ENCODE results near the gene OMA1.
A peak's percentile ranks its signal among the peaks of the same experiment; 100 is the strongest.
"Not testable (repeated sequence)": the region's sequence is repeated elsewhere in the genome, so short reads cannot be mapped to it uniquely, and the experiment has no call there.

Gene OMA1

GRCh38 chr1:58548371-58548770 is 1.8 kb upstream of the OMA1 start:
- no peak overlapping the region for H3K4me3 ChIP-seq (ENCODE audit: low read length)
- no peak for TF ChIP-seq CTCF (IDR thresholded peaks at IDR 0.05; ENCODE audit: insufficient read depth, low read depth, low read length, missing control alignments)
- DNase-seq (ENCODE audit: low read depth) = no peak

GRCh38 chr1:58545591-58546519 is 671 bp downstream of the OMA1 start:
- TF ChIP-seq CTCF (IDR thresholded peaks at IDR 0.05; ENCODE audit: insufficient read depth, low read depth, low read length, missing control alignments) = no peak
- peak overlapping the region; percentile 73 for H3K4me3 ChIP-seq (ENCODE audit: low read length)
- DNase-seq (ENCODE audit: low read depth) = peak; percentile 70

- no peak for TF ChIP-seq CTCF (IDR thresholded peaks at IDR 0.05; ENCODE audit: insufficient read depth, low read depth, low read length, missing control alignments)
- DNase-seq (ENCODE audit: low read depth) = no peak
- H3K4me3 ChIP-seq (ENCODE audit: low read length) = no peak overlapping the region
Observed at GRCh38 chr1:58543260-58543659, 3.3 kb downstream of the OMA1 start.

- no peak overlapping the region for H3K4me3 ChIP-seq (ENCODE audit: low read length)
- no peak for DNase-seq (ENCODE audit: low read depth)
- TF ChIP-seq CTCF (IDR thresholded peaks at IDR 0.05; ENCODE audit: insufficient read depth, low read depth, low read length, missing control alignments) = no peak
Observed at GRCh38 chr1:58539553-58539952, 7.0 kb downstream of the OMA1 start.

- no peak overlapping the region for H3K4me3 ChIP-seq (ENCODE audit: low read length)
- TF ChIP-seq CTCF (IDR thresholded peaks at IDR 0.05; ENCODE audit: insufficient read depth, low read depth, low read length, missing control alignments) = no peak
Observed at GRCh38 chr1:58538821-58539220, 7.7 kb downstream of the OMA1 start.

GRCh38 chr1:58531842-58532241 is 14.7 kb downstream of the OMA1 start:
- H3K4me3 ChIP-seq (ENCODE audit: low read length); DNase-seq (ENCODE audit: low read depth): not testable (repeated sequence)

More at GRCh38 chr1:58538821-58539220, 7.7 kb downstream of the OMA1 start:
- DNase-seq (ENCODE audit: low read depth) = no peak

GRCh38 chr1:58529284-58529683 is 17.2 kb downstream of the OMA1 start:
- H3K4me3 ChIP-seq (ENCODE audit: low read length) = no peak overlapping the region
- TF ChIP-seq CTCF (IDR thresholded peaks at IDR 0.05; ENCODE audit: insufficient read depth, low read depth, low read length, missing control alignments) = no peak
- no peak for DNase-seq (ENCODE audit: low read depth)

Data from epithelial cell of esophagus (primary cell).